ENCODE measurements around the gene CA10. TPM values are rescaled to one million over a fixed set of nuclear protein-coding genes. Genes with fewer than 3 reads are reported as not detected.

CA10 gene
- total RNA-seq, 4 donors from 2014 or later = not detected

GRCh38 chr17:51805765-51806164 is 352.7 kb downstream of the CA10 start:
- H3K9me3 ChIP-seq = no peaks in the 10 kb centered on the region
- no peak for ATAC-seq
- no peaks in the 10 kb centered on the region for H3K4me1 ChIP-seq
- H3K36me3 ChIP-seq = no peaks in the 10 kb centered on the region
- TF ChIP-seq EP300 (IDR thresholded peaks at IDR 0.05) (no peak), POLR2A (IDR thresholded peaks at IDR 0.05) (no peak), POLR2AphosphoS5 (IDR thresholded peaks at IDR 0.05) (no peak)
- TF ChIP-seq, protein P1, sequence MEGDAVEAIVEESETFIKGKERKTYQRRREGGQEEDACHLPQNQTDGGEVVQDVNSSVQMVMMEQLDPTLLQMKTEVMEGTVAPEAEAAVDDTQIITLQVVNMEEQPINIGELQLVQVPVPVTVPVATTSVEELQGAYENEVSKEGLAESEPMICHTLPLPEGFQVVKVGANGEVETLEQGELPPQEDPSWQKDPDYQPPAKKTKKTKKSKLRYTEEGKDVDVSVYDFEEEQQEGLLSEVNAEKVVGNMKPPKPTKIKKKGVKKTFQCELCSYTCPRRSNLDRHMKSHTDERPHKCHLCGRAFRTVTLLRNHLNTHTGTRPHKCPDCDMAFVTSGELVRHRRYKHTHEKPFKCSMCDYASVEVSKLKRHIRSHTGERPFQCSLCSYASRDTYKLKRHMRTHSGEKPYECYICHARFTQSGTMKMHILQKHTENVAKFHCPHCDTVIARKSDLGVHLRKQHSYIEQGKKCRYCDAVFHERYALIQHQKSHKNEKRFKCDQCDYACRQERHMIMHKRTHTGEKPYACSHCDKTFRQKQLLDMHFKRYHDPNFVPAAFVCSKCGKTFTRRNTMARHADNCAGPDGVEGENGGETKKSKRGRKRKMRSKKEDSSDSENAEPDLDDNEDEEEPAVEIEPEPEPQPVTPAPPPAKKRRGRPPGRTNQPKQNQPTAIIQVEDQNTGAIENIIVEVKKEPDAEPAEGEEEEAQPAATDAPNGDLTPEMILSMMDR (IDR thresholded peaks at IDR 0.05) = no peak
- WGBS, 2 donors (ENCODE audit: low coverage in 1 of 2) = 79 to 100% methylated on average over 1 of the region's 1 CpG
- H3K27me3 ChIP-seq = no peaks in the 10 kb centered on the region
- H3K4me3 ChIP-seq = no peak overlapping the region
- H3K27ac ChIP-seq = no peak overlapping the region

GRCh38 chr17:51805185-51805584 is 353.3 kb downstream of the CA10 start:
- no peaks in the 10 kb centered on the region for H3K4me1 ChIP-seq

GRCh38 chr17:51803161-51803560 is 355.4 kb downstream of the CA10 start:
- Histone ChIP-seq H3K27ac (no peak overlapping the region), H3K4me1 (no peaks in the 10 kb centered on the region), H3K27me3 (no peaks in the 10 kb centered on the region), H3K4me3 (no peak overlapping the region), H3K36me3 (no peaks in the 10 kb centered on the region), H3K9me3 (no peaks in the 10 kb centered on the region)
- ATAC-seq = no peak
- WGBS, 2 donors (ENCODE audit: low coverage in 1 of 2) = 77 to 92% methylated on average over 2 to 4 of the region's 4 CpGs
- no peak for TF ChIP-seq POLR2AphosphoS5 (IDR thresholded peaks at IDR 0.05)

More at GRCh38 chr17:51805185-51805584, 353.3 kb downstream of the CA10 start:
- no peak overlapping the region for H3K4me3 ChIP-seq
- 55 to 76% methylated on average over 2 of the region's 2 CpGs for WGBS, 2 donors (ENCODE audit: low coverage in 1 of 2)
- H3K27ac ChIP-seq = no peak overlapping the region
- H3K9me3 ChIP-seq = no peaks in the 10 kb centered on the region
- H3K27me3 ChIP-seq = no peaks in the 10 kb centered on the region
- no peak for ATAC-seq
- no peaks in the 10 kb centered on the region for H3K36me3 ChIP-seq
- TF ChIP-seq POLR2AphosphoS5 (IDR thresholded peaks at IDR 0.05) (no peak), POLR2A (IDR thresholded peaks at IDR 0.05) (no peak)

- H3K4me3 ChIP-seq = no peak overlapping the region
- no peaks in the 10 kb centered on the region for H3K9me3 ChIP-seq
- no peak for ATAC-seq
- WGBS, 2 donors (ENCODE audit: low coverage in 1 of 2) = 71% methylated on average over 1 of the region's 1 CpG; no CpG with 5 or more reads in 1 of the 2 donors
- H3K27me3 ChIP-seq = no peaks in the 10 kb centered on the region
- no peak for TF ChIP-seq POLR2AphosphoS5 (IDR thresholded peaks at IDR 0.05)
- TF ChIP-seq, protein P1 (IDR thresholded peaks at IDR 0.05) = no peak
- no peak for TF ChIP-seq POLR2A (IDR thresholded peaks at IDR 0.05)
- no peak for TF ChIP-seq EP300 (IDR thresholded peaks at IDR 0.05)
- no peaks in the 10 kb centered on the region for H3K4me1 ChIP-seq
- no peaks in the 10 kb centered on the region for H3K36me3 ChIP-seq
- H3K27ac ChIP-seq = no peak overlapping the region
These were observed 356.0 kb downstream of the CA10 start for GRCh38 chr17:51802544-51802943.

GRCh38 chr17:51801626-51802025 is 356.9 kb downstream of the CA10 start:
- ATAC-seq = no peak
- Histone ChIP-seq H3K4me1 (no peaks in the 10 kb centered on the region), H3K9me3 (no peaks in the 10 kb centered on the region), H3K36me3 (no peaks in the 10 kb centered on the region), H3K27ac (no peak overlapping the region), H3K4me3 (no peak overlapping the region), H3K27me3 (no peaks in the 10 kb centered on the region)
- 95 to 100% methylated on average over 3 to 4 of the region's 4 CpGs for WGBS, 2 donors (ENCODE audit: low coverage in 1 of 2)
- no peak for TF ChIP-seq POLR2A (IDR thresholded peaks at IDR 0.05)
- TF ChIP-seq EP300 (IDR thresholded peaks at IDR 0.05) = no peak
- no peak for TF ChIP-seq POLR2AphosphoS5 (IDR thresholded peaks at IDR 0.05)
- TF ChIP-seq, protein P1 (IDR thresholded peaks at IDR 0.05) = no peak

DNA sequence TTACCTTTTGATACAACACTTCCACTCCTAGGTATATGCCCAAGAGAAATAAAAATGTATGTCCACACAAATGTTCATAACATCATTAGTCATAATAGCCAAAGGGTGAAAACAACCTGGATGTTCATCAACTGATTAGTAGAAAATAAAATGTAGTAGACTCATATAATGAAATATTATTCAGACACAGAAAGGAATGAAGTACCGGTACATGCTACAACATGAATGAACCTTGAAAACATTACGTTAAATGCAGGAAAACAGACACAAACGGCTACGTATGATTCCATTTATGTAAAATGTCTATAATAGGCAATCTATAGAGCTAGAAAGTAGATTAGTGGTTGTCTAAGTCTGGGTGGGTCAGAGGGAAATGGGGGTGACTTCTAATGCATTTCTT is 358.5 kb downstream of the CA10 start:
- WGBS, 2 donors (ENCODE audit: low coverage in 1 of 2) = 87 to 100% methylated on average over 1 to 4 of the region's 4 CpGs
- ATAC-seq = no peak
- Histone ChIP-seq H3K27ac (no peak overlapping the region), H3K27me3 (no peaks in the 10 kb centered on the region), H3K9me3 (no peaks in the 10 kb centered on the region), H3K4me3 (no peak overlapping the region), H3K4me1 (no peaks in the 10 kb centered on the region), H3K36me3 (no peaks in the 10 kb centered on the region)
- TF ChIP-seq, protein P1 (IDR thresholded peaks at IDR 0.05) = no peak
- TF ChIP-seq EP300 (IDR thresholded peaks at IDR 0.05) = no peak
- no peak for TF ChIP-seq POLR2A (IDR thresholded peaks at IDR 0.05)
- no peak for TF ChIP-seq POLR2AphosphoS5 (IDR thresholded peaks at IDR 0.05)

All from gastroesophageal sphincter (tissue), 4 donors.